ENCODE results near the gene MITF. TPM values are rescaled to one million over a fixed set of nuclear protein-coding genes. Genes with fewer than 3 reads are reported as not detected.

MITF gene
- polyA plus RNA-seq, 1 of the 3 experiments (the other 2 are of a cell fraction) = 1.7 TPM

DNA sequence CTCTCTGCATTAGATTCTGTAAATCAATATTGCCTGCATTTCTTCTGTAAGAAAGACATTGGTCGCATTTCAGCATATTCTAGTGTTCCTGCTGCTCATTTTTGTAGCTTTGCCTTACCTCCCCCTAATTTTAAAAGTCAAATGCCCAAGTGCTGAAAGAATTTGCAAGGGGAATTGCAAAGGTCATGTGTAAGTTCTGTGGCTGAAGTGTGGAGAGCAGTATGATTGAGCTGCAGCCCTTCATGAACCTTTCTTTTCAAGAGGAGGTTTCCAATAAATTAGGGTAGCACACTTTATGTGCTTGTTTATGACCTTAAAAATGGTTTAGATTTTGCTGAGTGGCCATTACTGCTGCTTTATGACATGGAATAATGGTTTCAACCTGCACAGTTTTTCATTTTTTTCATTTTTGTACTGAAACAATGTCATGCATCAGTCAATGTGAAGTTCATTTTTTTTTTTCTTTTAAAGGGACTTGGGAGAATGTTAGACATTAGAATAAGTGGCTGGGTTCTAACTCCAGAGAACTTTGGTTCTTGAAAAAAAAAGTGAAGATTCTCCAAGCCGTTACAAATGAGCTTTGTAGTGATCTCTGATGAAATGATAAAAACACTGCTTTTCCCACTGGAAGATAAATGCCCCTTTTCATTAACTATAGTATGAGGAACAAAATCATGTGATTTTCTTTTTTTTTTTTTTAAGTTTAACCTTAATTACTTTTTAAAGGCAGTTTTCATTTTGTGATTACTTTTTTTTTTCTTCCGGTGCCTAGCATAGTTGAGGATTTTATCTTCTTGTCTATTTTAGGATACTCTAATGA, 99.6 kb downstream of the MITF start:
- no peak overlapping the region for H2AFZ ChIP-seq (ENCODE audit: low read depth)
- peaks cover 12% of the 10 kb centered on the region for H3F3A ChIP-seq (replicated peaks; ENCODE audit: insufficient read depth)
- no peak for DNase-seq
- peaks cover 13% of the 10 kb centered on the region; the same call in 1 of the 2 replicates for H3K9me3 ChIP-seq
- peak overlapping the region; percentile 33; the same call in 1 of the 2 replicates for H3K4me2 ChIP-seq
- H3K27ac ChIP-seq (ENCODE audit: low read depth in 2 of 2, low read length in 1 of 2) = peak overlapping the region; percentile 72 to 80; a peak in 3 of 4 replicates
- no peaks in the 10 kb centered on the region for H3K9me2 ChIP-seq
- WGBS (ENCODE audit: low lambda C conversion rate) = 39% methylated on average over 3 of the region's 3 CpGs
- H4K20me1 ChIP-seq (ENCODE audit: insufficient read depth) = no peaks in the 10 kb centered on the region
- peaks cover 2 to 11% of the 10 kb centered on the region in 2 experiments; a peak in 3 of 4 replicates for H3K4me1 ChIP-seq (ENCODE audit: control insufficient read depth in 1 of 2, insufficient read depth in 2 of 2, low read depth in 1 of 2, low read length in 1 of 2)
- TF ChIP-seq FOXM1 (IDR thresholded peaks at IDR 0.05; ENCODE audit: low read depth) (peak; percentile 6; the same call in 1 of the 2 replicates), NRF1 (IDR thresholded peaks at IDR 0.05; ENCODE audit: low read depth, low read length) (no peak), TAF1 (IDR thresholded peaks at IDR 0.05; ENCODE audit: borderline replicate concordance, low read depth, low read length) (0 out of 2 replicates have a peak, but pooled peaks have one; percentile 1), RFX5 (IDR thresholded peaks at IDR 0.05; ENCODE audit: low read length) (no peak), SIN3A (IDR thresholded peaks at IDR 0.05; ENCODE audit: borderline replicate concordance, low read depth, low read length) (no peak), RXRA (IDR thresholded peaks at IDR 0.05; ENCODE audit: borderline replicate concordance, low read depth) (0 out of 2 replicates have a peak, but pooled peaks have one; percentile 12), TCF12 (IDR thresholded peaks at IDR 0.05) (no peak)
- TF ChIP-seq, protein P1, sequence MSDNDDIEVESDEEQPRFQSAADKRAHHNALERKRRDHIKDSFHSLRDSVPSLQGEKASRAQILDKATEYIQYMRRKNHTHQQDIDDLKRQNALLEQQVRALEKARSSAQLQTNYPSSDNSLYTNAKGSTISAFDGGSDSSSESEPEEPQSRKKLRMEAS (IDR thresholded peaks at IDR 0.05; ENCODE audit: low read depth) = 0 out of 2 replicates have a peak, but pooled peaks have one; percentile 3
- H3K79me2 ChIP-seq (ENCODE audit: insufficient read depth) = no peaks in the 10 kb centered on the region
- POLR2A ChIA-PET = no interaction called here
- peak overlapping the region; percentile 19; the same call in 1 of the 2 replicates for H3K9ac ChIP-seq
- H3K27me3 ChIP-seq (ENCODE audit: insufficient read depth) = no peaks in the 10 kb centered on the region
- H3K36me3 ChIP-seq (replicated peaks in 1 of 2; ENCODE audit: control insufficient read depth in 1 of 2, insufficient read depth in 2 of 2, low read length in 1 of 2) = peaks cover 0 to 6% of the 10 kb centered on the region in 2 experiments
- CTCF ChIA-PET = no interaction called here
- H3K4me3 ChIP-seq (ENCODE audit: low read depth in 2 of 2, low read length in 1 of 2) = peak overlapping the region; percentile 14 to 16; a peak in 1 of 4 replicates

DNA sequence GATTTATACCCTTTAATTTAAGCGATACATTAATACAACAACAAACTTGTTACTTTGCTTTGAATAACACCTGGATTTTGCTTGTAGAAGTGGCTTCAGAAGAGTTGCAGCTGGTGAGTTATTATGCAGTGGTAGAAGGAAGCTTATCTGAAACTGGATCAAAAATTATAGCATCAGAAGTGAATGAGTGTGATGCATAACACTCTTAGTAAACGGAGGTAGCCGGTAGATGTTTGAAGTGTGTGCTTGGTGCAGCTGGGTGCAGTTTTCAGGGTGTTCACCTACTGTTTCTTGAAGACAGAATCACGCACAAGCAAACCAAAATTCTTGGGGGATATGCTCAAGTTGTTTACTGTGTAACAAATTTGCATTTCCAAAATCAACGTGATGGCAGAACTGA, 103.1 kb downstream of the MITF start:
- 80% methylated on average over 5 of the region's 5 CpGs for WGBS (ENCODE audit: low lambda C conversion rate)
- CTCF ChIA-PET = no interaction called here
- POLR2A ChIA-PET = no interaction called here

More for the DNA sequence above, 103.1 kb downstream of the MITF start:
- Histone ChIP-seq H3K27me3 (ENCODE audit: insufficient read depth) (no peaks in the 10 kb centered on the region), H3K79me2 (ENCODE audit: insufficient read depth) (no peaks in the 10 kb centered on the region), H3F3A (replicated peaks; ENCODE audit: insufficient read depth) (peaks cover 12% of the 10 kb centered on the region), H3K9me2 (no peaks in the 10 kb centered on the region), H3K4me2 (no peak overlapping the region), H4K20me1 (ENCODE audit: insufficient read depth) (no peaks in the 10 kb centered on the region), H3K27ac (ENCODE audit: low read depth in 2 of 2, low read length in 1 of 2) (no peak overlapping the region), H3K4me3 (ENCODE audit: low read depth in 2 of 2, low read length in 1 of 2) (no peak overlapping the region), H3K4me1 (ENCODE audit: control insufficient read depth in 1 of 2, insufficient read depth in 2 of 2, low read depth in 1 of 2, low read length in 1 of 2) (peaks cover 0 to 11% of the 10 kb centered on the region in 2 experiments; a peak in 2 of 4 replicates), H3K9ac (no peak overlapping the region), H3K36me3 (replicated peaks in 1 of 2; ENCODE audit: control insufficient read depth in 1 of 2, insufficient read depth in 2 of 2, low read length in 1 of 2) (no peaks in the 10 kb centered on the region), H3K9me3 (no peaks in the 10 kb centered on the region), H2AFZ (ENCODE audit: low read depth) (no peak overlapping the region)
- TF ChIP-seq, protein P2, sequence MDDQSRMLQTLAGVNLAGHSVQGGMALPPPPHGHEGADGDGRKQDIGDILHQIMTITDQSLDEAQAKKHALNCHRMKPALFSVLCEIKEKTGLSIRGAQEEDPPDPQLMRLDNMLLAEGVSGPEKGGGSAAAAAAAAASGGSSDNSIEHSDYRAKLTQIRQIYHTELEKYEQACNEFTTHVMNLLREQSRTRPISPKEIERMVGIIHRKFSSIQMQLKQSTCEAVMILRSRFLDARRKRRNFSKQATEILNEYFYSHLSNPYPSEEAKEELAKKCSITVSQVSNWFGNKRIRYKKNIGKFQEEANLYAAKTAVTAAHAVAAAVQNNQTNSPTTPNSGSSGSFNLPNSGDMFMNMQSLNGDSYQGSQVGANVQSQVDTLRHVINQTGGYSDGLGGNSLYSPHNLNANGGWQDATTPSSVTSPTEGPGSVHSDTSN (IDR thresholded peaks at IDR 0.05) = no peak
- TF ChIP-seq FOSL2 (IDR thresholded peaks at IDR 0.05; ENCODE audit: borderline replicate concordance, low read depth) = no peak
- no peak for DNase-seq
